Astrocyte (in vitro differentiated cells and primary cell): ENCODE data around the gene CALU. TPM values are rescaled to one million over a fixed set of nuclear protein-coding genes. Genes with fewer than 3 reads are reported as not detected.

Source experiments
- DNase-seq: peaks from one replicate; pipeline ENCODE4 v3.0.0-alpha.2; 2010; ENCODE audit warnings: low read depth
- FAIRE-seq: peaks from 2 replicates; lab custom pipeline; 2011; peaks lifted over from hg19 to GRCh38; lab: Jason Lieb, UNC
- H2AFZ ChIP-seq: 2 replicates; pipeline ENCODE4 v1.6.0; 2012; ENCODE audit warnings: low read depth, low read length, inconsistent platforms
- H3K27ac ChIP-seq: 2 replicates; pipeline ENCODE4 v1.5.1; 2011; ENCODE audit warnings: low read depth, low read length, inconsistent platforms
- H3K27me3 ChIP-seq: 2 replicates; pipeline ENCODE4 v1.6.0; 2011; ENCODE audit warnings: low read length, inconsistent platforms; ENCODE audit not compliant: insufficient read depth
- H3K36me3 ChIP-seq: 2 replicates; pipeline ENCODE4 v1.5.1; 2011; ENCODE audit warnings: low read length, inconsistent platforms; ENCODE audit not compliant: insufficient read depth
- H3K4me1 ChIP-seq: 2 replicates; pipeline ENCODE4 v1.5.1; 2011; ENCODE audit warnings: low read length, inconsistent platforms; ENCODE audit not compliant: insufficient read depth
- H3K4me2 ChIP-seq: 2 replicates; pipeline ENCODE4 v1.6.0; 2012; ENCODE audit warnings: low read length, inconsistent platforms
- H3K4me3 ChIP-seq: 2 replicates; pipeline ENCODE4 v1.5.1; 2011; ENCODE audit warnings: low read depth, mild to moderate bottlenecking, low read length, inconsistent platforms; ENCODE audit not compliant: insufficient read depth
- H3K79me2 ChIP-seq: 2 replicates; pipeline ENCODE4 v1.6.0; 2012; ENCODE audit warnings: mild to moderate bottlenecking, low read length, inconsistent platforms; ENCODE audit not compliant: insufficient read depth
- H3K9ac ChIP-seq: 2 replicates; pipeline ENCODE4 v1.6.0; 2012; ENCODE audit warnings: mild to moderate bottlenecking, low read length, inconsistent platforms
- H3K9me3 ChIP-seq: 2 replicates; pipeline ENCODE4 v1.5.1; 2012; ENCODE audit warnings: low read depth, mild to moderate bottlenecking, low read length, inconsistent platforms; ENCODE audit not compliant: insufficient read depth
- H4K20me1 ChIP-seq: 2 replicates; pipeline ENCODE4 v1.6.0; 2012; ENCODE audit warnings: low read length, inconsistent platforms; ENCODE audit not compliant: insufficient read depth
- H3K27ac Mint-ChIP-seq: one replicate; pipeline ENCODE4 v1.8.0; 2021; ENCODE audit warnings: mild to moderate bottlenecking, mixed read lengths; ENCODE audit not compliant: unreplicated experiment
- H3K27me3 Mint-ChIP-seq: one replicate; pipeline ENCODE4 v1.8.0; 2021; ENCODE audit warnings: low read depth, mixed read lengths; ENCODE audit not compliant: unreplicated experiment
- H3K36me3 Mint-ChIP-seq: one replicate; pipeline ENCODE4 v1.8.0; 2021; ENCODE audit warnings: low read depth, mixed read lengths; ENCODE audit not compliant: unreplicated experiment
- H3K4me1 Mint-ChIP-seq: one replicate; pipeline ENCODE4 v1.8.0; 2021; ENCODE audit warnings: low read depth, mixed read lengths; ENCODE audit not compliant: unreplicated experiment
- H3K4me3 Mint-ChIP-seq: one replicate; pipeline ENCODE4 v1.8.0; 2021; ENCODE audit warnings: mild to moderate bottlenecking, moderate library complexity, mixed read lengths; ENCODE audit not compliant: unreplicated experiment
- H3K9me3 Mint-ChIP-seq: one replicate; pipeline ENCODE4 v1.8.0; 2021; ENCODE audit warnings: mild to moderate bottlenecking, mixed read lengths; ENCODE audit not compliant: unreplicated experiment
- EZH2 ChIP-seq: IDR thresholded peaks from 2 replicates; pipeline ENCODE4 v1.6.1; 2012; ENCODE audit warnings: mild to moderate bottlenecking, low read length, inconsistent platforms; ENCODE audit not compliant: insufficient read depth
- total RNA-seq: library from RNA; stranded (reverse); gene quantifications from 2 replicates; pipeline ENCODE4 v1.2.1, GENCODE V29; 2021
- TF ChIP-seq, protein P1 (sequence below): IDR thresholded peaks from 2 replicates; pipeline ENCODE4 v1.5.1; 2011; ENCODE audit warnings: low read depth, mild to moderate bottlenecking, inconsistent platforms, low read length, moderate library complexity; ENCODE audit not compliant: insufficient read depth

The CALU gene
- total RNA-seq, 1 donor from 2014 or later: 670 TPM

DNA sequence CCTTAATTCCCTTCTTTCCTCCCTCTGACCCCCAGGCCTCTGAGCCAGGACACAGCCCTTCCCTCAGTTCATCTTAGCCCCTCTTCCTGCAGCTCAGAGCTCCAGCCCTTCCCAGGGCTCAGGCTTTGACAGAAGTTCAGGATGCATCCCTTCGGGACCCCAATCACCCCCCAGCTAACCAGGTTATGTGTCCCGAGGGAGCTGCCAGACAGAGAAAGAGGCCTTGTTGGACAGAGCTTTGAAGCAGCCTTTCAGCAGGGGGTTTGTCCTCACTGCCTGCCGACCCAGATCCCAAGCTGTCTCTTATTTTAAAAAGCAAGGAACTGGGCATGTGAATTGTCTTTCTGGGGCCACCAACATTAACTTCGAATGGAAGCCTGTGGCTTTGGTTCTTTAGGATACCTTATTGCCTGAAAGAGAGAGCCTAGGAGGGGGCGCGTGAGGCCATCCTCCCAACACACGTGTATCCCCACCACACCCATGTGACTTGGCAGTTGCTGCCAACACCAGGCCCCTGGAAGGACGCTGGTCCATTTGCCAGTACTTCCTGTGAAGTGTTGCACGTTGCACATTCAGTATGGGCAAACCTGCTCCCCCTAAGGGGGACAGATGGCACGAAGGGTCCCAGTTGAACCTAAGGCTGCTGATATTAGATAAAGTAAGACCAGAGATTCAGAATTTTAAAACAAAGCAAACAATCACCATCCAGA lies 53.5 kb downstream of the CALU start:
- H4K20me1 ChIP-seq: no peaks in the 10 kb centered on the region
- peaks cover 20% of the 10 kb centered on the region for H3K36me3 Mint-ChIP-seq
- no peak overlapping the region for H3K9ac ChIP-seq
- peaks cover 14% of the 10 kb centered on the region for H3K4me1 Mint-ChIP-seq
- H3K27me3 ChIP-seq: peaks cover 4% of the 10 kb centered on the region
- H2AFZ ChIP-seq: no peak overlapping the region
- peaks cover 9% of the 10 kb centered on the region for H3K27me3 Mint-ChIP-seq
- H3K4me2 ChIP-seq: peak overlapping the region; percentile 96
- H3K4me1 ChIP-seq: peaks cover 12% of the 10 kb centered on the region
- FAIRE-seq (no peak), DNase-seq (no peak)
- no peak overlapping the region for H3K27ac Mint-ChIP-seq
- H3K4me3 Mint-ChIP-seq: peak overlapping the region; percentile 55
- H3K9me3 ChIP-seq: no peaks in the 10 kb centered on the region
- no peak overlapping the region for H3K4me3 ChIP-seq
- no peaks in the 10 kb centered on the region for H3K36me3 ChIP-seq
- no peak overlapping the region for H3K27ac ChIP-seq
- TF ChIP-seq, protein P1, sequence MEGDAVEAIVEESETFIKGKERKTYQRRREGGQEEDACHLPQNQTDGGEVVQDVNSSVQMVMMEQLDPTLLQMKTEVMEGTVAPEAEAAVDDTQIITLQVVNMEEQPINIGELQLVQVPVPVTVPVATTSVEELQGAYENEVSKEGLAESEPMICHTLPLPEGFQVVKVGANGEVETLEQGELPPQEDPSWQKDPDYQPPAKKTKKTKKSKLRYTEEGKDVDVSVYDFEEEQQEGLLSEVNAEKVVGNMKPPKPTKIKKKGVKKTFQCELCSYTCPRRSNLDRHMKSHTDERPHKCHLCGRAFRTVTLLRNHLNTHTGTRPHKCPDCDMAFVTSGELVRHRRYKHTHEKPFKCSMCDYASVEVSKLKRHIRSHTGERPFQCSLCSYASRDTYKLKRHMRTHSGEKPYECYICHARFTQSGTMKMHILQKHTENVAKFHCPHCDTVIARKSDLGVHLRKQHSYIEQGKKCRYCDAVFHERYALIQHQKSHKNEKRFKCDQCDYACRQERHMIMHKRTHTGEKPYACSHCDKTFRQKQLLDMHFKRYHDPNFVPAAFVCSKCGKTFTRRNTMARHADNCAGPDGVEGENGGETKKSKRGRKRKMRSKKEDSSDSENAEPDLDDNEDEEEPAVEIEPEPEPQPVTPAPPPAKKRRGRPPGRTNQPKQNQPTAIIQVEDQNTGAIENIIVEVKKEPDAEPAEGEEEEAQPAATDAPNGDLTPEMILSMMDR: no peak
- peaks cover 3% of the 10 kb centered on the region for H3K9me3 Mint-ChIP-seq
- no peaks in the 10 kb centered on the region for H3K79me2 ChIP-seq

DNA sequence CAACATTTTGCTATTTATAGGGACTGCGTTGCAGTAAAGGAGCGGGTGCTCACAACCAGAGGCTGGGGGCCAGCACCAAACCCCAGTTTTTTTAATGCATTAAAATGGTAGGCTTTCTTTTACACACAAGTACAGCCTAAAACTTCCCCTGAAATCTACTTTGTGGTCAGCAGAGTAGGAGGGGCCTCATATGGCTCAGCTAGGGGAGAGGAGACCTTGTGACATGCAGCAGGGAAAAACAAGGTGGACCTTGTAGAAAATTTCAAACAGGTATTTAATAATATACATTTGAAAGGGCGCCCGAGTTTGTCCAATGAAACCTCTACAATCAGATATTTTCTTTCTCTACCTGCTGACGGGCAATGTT lies 54.0 kb downstream of the CALU start:
- peak overlapping the region; percentile 55 for H3K4me3 Mint-ChIP-seq
- FAIRE-seq (no peak), DNase-seq (no peak)
- H3K4me3 ChIP-seq: no peak overlapping the region
- H3K27me3 ChIP-seq: peaks cover 4% of the 10 kb centered on the region
- peaks cover 21% of the 10 kb centered on the region for H3K36me3 Mint-ChIP-seq
- peaks cover 12% of the 10 kb centered on the region for H3K4me1 ChIP-seq
- no peak overlapping the region for H3K4me2 ChIP-seq
- H3K9ac ChIP-seq: no peak overlapping the region
- no peaks in the 10 kb centered on the region for H3K36me3 ChIP-seq
- H3K27ac Mint-ChIP-seq: no peak overlapping the region
- peaks cover 3% of the 10 kb centered on the region for H3K9me3 Mint-ChIP-seq
- no peaks in the 10 kb centered on the region for H3K9me3 ChIP-seq
- peaks cover 14% of the 10 kb centered on the region for H3K4me1 Mint-ChIP-seq
- TF ChIP-seq EZH2: no peak
- TF ChIP-seq, protein P1: no peak
- no peaks in the 10 kb centered on the region for H4K20me1 ChIP-seq
- no peak overlapping the region for H2AFZ ChIP-seq
- H3K27me3 Mint-ChIP-seq: peaks cover 9% of the 10 kb centered on the region
- no peak overlapping the region for H3K27ac ChIP-seq
- H3K79me2 ChIP-seq: no peaks in the 10 kb centered on the region

DNA sequence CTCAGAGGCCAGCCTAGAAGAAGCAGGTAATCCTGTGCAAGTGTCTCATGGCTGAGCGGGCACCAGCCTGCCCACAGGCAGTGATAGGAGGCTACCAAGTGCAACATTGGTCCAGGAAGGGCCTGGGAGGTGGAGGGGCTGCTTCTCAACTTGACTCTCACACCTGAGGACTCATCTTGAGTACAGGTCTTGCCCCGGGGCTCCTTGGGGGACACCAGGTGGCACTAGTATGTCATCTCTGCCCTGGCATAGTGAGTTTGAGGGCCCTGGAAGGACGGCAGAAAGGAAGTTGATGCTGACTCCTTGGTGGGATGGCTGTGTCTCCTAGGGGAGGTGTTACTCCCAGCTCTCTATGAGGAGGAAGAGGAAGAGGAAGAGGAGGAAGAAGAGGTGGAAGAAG lies 54.9 kb downstream of the CALU start:
- H3K36me3 ChIP-seq: no peaks in the 10 kb centered on the region
- no peaks in the 10 kb centered on the region for H3K9me3 ChIP-seq
- peak overlapping the region; percentile 69 for H3K27ac Mint-ChIP-seq
- no peak overlapping the region for H3K27ac ChIP-seq
- peaks cover 9% of the 10 kb centered on the region for H3K27me3 Mint-ChIP-seq
- no peak for DNase-seq
- peaks cover 3% of the 10 kb centered on the region for H3K9me3 Mint-ChIP-seq
- TF ChIP-seq EZH2: no peak
- TF ChIP-seq, protein P1: no peak
- H3K79me2 ChIP-seq: no peaks in the 10 kb centered on the region
- no peaks in the 10 kb centered on the region for H3K27me3 ChIP-seq
- H3K4me2 ChIP-seq: no peak overlapping the region
- FAIRE-seq: no peak
- H3K4me3 Mint-ChIP-seq: no peak overlapping the region
- no peak overlapping the region for H3K9ac ChIP-seq
- no peak overlapping the region for H3K4me3 ChIP-seq
- no peak overlapping the region for H2AFZ ChIP-seq
- peaks cover 12% of the 10 kb centered on the region for H3K4me1 ChIP-seq
- peaks cover 21% of the 10 kb centered on the region for H3K36me3 Mint-ChIP-seq
- no peaks in the 10 kb centered on the region for H4K20me1 ChIP-seq
- H3K4me1 Mint-ChIP-seq: peaks cover 14% of the 10 kb centered on the region
